ENCODE results near the gene THBS2.
"Not testable (repeated sequence)": the region's sequence is repeated elsewhere in the genome, so short reads cannot be mapped to it uniquely, and the experiment has no call there.

The THBS2 gene

GRCh38 chr6:169263374-169263773 is 9.7 kb upstream of the THBS2 start:
- Histone ChIP-seq H3K27me3 (ENCODE audit: control insufficient read depth, insufficient read depth, low read length) (no peaks in the 10 kb centered on the region), H3K9ac (ENCODE audit: low read length) (no peak overlapping the region), H3K4me1 (ENCODE audit: control insufficient read depth, insufficient read depth, low read length) (no peaks in the 10 kb centered on the region), H3K36me3 (ENCODE audit: control insufficient read depth, insufficient read depth, low read length) (no peaks in the 10 kb centered on the region), H3K4me3 (ENCODE audit: low read depth, low read length) (no peak overlapping the region), H3K9me3 (ENCODE audit: control insufficient read depth, insufficient read depth, low read depth, low read length) (peaks cover 3% of the 10 kb centered on the region; the same call in 1 of the 2 replicates), H3K27ac (ENCODE audit: low read depth, low read length) (no peak overlapping the region)

DNA sequence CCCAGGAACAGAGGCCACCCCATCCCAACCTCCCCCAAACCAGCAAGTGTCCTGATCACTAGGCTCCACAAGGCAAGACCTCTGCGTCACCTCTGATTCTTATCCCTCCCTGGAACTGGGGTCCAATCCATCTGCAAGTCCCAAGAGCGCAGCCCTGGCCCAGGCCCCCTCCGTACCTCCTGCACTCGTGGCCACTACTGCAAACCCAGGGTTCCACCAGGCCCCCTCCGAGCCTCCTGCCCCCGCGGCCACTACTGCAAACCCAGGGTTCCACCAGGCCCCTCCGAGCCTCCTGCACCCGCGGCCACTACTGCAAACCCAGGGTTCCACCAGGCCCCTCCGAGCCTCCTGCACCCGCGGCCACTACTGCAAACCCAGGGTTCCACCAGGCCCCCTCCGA is 9.0 kb upstream of the THBS2 start:
- H3K9ac ChIP-seq (ENCODE audit: low read length); H3K9me3 ChIP-seq (ENCODE audit: control insufficient read depth, insufficient read depth, low read depth, low read length); H3K27ac ChIP-seq (ENCODE audit: low read depth, low read length); H3K27me3 ChIP-seq (ENCODE audit: control insufficient read depth, insufficient read depth, low read length); H3K36me3 ChIP-seq (ENCODE audit: control insufficient read depth, insufficient read depth, low read length); H3K4me3 ChIP-seq (ENCODE audit: low read depth, low read length); H3K4me1 ChIP-seq (ENCODE audit: control insufficient read depth, insufficient read depth, low read length): not testable (repeated sequence)

DNA sequence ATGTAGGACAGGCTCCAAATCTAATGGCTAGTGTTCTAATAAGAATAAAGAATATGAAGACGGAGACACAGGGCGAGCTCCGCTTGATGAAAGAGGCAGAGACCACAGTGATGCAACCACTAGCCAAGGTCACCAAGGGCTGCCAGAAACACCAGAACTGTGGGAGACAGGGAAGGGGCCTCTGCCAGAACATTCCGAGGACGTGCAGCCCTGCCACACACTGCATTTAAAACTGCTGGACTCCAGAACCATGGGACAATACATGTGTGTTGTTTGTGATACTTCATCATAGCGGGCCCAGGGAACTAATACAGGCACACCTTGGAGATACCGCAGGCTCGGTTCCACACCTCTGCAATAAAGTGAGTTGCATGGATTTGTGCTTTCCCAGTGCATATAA is 2.9 kb upstream of the THBS2 start:
- Histone ChIP-seq H3K4me1 (ENCODE audit: control insufficient read depth, insufficient read depth, low read length) (peaks cover 33% of the 10 kb centered on the region), H3K27me3 (ENCODE audit: control insufficient read depth, insufficient read depth, low read length) (peaks cover 44% of the 10 kb centered on the region), H3K27ac (ENCODE audit: low read depth, low read length) (no peak overlapping the region), H3K36me3 (ENCODE audit: control insufficient read depth, insufficient read depth, low read length) (no peaks in the 10 kb centered on the region), H3K4me3 (ENCODE audit: low read depth, low read length) (no peak overlapping the region), H3K9me3 (ENCODE audit: control insufficient read depth, insufficient read depth, low read depth, low read length) (no peaks in the 10 kb centered on the region; the same call in 1 of the 2 replicates), H3K9ac (ENCODE audit: low read length) (no peak overlapping the region)

DNA sequence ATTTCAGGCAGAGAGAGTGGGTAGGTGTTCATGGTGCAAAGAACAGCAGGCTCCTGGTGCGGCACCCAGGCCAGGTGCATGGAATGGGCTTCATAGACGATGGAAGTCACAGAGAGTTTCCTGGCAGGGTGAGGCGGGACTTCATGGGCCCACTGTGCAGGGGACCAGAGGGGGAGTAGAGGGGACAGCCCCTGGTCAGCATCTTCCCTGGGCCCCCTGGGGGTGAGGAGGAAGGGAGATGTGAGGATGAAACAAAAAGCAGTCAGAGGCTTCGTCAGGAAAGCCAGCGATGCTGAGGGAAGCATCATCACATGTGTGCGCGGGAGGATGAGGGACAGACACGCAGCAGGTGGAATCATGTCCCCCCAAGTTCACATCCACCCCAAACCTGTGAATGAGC is 2.4 kb upstream of the THBS2 start:
- Histone ChIP-seq H3K36me3 (ENCODE audit: control insufficient read depth, insufficient read depth, low read length) (no peaks in the 10 kb centered on the region), H3K27ac (ENCODE audit: low read depth, low read length) (no peak overlapping the region), H3K9ac (ENCODE audit: low read length) (no peak overlapping the region), H3K4me1 (ENCODE audit: control insufficient read depth, insufficient read depth, low read length) (peaks cover 35% of the 10 kb centered on the region), H3K4me3 (ENCODE audit: low read depth, low read length) (no peak overlapping the region), H3K9me3 (ENCODE audit: control insufficient read depth, insufficient read depth, low read depth, low read length) (no peaks in the 10 kb centered on the region; the same call in 1 of the 2 replicates), H3K27me3 (ENCODE audit: control insufficient read depth, insufficient read depth, low read length) (peaks cover 44% of the 10 kb centered on the region)

GRCh38 chr6:169255643-169256042 is 2.0 kb upstream of the THBS2 start:
- Histone ChIP-seq H3K9me3 (ENCODE audit: control insufficient read depth, insufficient read depth, low read depth, low read length) (no peaks in the 10 kb centered on the region; the same call in 1 of the 2 replicates), H3K36me3 (ENCODE audit: control insufficient read depth, insufficient read depth, low read length) (no peaks in the 10 kb centered on the region), H3K9ac (ENCODE audit: low read length) (no peak overlapping the region), H3K4me3 (ENCODE audit: low read depth, low read length) (no peak overlapping the region), H3K27ac (ENCODE audit: low read depth, low read length) (no peak overlapping the region), H3K4me1 (ENCODE audit: control insufficient read depth, insufficient read depth, low read length) (peaks cover 39% of the 10 kb centered on the region), H3K27me3 (ENCODE audit: control insufficient read depth, insufficient read depth, low read length) (peaks cover 44% of the 10 kb centered on the region)

DNA sequence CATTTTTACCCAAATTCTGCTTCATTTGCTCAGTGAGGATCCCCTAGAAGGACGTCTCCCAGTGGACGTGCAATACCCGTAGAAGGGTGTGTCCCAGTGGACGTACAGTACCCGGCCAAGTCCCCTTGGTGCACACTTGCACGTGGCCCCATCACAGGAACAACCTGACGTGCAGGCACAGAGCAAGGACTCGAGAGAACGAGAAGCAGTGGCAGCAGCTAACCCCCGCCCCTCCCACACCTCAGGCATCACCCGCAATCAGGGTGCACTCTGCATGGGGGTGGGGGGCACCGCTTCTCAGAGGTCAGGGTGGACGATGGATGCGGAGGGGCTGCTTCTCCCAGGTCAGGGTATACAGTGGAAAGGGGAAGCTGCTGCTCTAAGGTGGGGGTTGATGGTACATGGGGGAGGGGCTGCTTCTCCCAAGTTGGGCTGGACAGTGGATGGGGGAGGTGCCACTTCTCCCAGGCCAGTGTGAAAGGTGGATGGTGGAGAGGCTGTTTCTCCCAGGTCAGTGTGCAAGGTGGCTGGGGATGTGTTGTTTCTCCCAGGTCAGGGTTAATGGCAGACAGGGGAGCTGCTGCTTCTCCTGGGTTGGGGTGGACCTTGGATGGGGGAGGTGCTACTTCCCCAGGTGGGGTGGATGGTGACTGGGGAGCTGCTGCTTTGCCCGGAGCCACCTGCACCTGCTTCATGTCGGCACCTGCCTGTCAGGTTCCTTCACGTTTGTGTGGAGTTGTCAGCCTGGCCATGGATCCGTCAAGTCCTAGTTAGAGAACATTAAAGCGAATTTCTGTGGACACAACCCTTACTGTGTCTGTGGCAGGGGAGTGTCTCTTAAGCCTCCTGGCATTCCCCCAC is 1.0 kb upstream of the THBS2 start:
- H3K9me3 ChIP-seq (ENCODE audit: control insufficient read depth, insufficient read depth, low read depth, low read length), result no peaks in the 10 kb centered on the region; the same call in 1 of the 2 replicates
- peaks cover 44% of the 10 kb centered on the region for H3K27me3 ChIP-seq (ENCODE audit: control insufficient read depth, insufficient read depth, low read length)
- no peak overlapping the region for H3K9ac ChIP-seq (ENCODE audit: low read length)
- no peak overlapping the region for H3K27ac ChIP-seq (ENCODE audit: low read depth, low read length)
- H3K4me1 ChIP-seq (ENCODE audit: control insufficient read depth, insufficient read depth, low read length), result peaks cover 41% of the 10 kb centered on the region
- no peaks in the 10 kb centered on the region for H3K36me3 ChIP-seq (ENCODE audit: control insufficient read depth, insufficient read depth, low read length)
- no peak overlapping the region for H3K4me3 ChIP-seq (ENCODE audit: low read depth, low read length)

DNA sequence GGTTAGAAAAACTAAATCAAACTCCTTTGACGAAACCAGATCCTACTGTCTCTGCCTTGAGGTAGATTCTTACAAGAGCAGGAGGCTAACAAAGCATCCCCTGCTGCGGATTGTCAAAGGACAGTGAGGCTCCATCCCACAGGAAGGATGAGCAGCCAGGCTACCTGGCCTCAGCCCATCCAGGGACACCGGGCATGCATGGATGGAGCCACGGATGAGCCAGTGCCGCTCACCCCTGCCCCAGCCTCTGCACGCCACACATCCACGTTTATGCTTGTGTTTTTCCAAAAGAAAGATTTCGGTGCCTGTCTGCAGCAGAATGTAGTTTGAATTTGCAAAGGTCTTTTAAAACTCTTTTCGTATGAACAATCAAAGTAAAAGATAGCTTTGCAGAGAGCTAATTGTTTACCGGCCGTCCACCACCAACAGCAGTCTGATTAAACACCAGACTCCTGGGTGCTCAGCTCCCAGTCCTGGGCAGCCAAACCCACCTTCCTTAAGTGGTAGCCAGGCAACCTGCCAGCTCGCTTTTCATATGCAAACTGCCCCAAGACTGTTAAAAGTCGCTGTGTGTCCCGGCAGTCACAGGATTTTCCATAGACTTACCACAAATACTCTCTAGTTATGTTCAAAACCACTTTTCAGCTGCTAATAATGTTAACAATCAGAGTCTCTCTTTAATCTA is 999 bp downstream of the THBS2 start:
- Histone ChIP-seq H3K27me3 (ENCODE audit: control insufficient read depth, insufficient read depth, low read length) (peaks cover 44% of the 10 kb centered on the region), H3K4me3 (ENCODE audit: low read depth, low read length) (peak overlapping the region; percentile 56), H3K4me1 (ENCODE audit: control insufficient read depth, insufficient read depth, low read length) (peaks cover 41% of the 10 kb centered on the region), H3K36me3 (ENCODE audit: control insufficient read depth, insufficient read depth, low read length) (peaks cover 11% of the 10 kb centered on the region), H3K27ac (ENCODE audit: low read depth, low read length) (no peak overlapping the region), H3K9me3 (ENCODE audit: control insufficient read depth, insufficient read depth, low read depth, low read length) (peaks cover 3% of the 10 kb centered on the region), H3K9ac (ENCODE audit: low read length) (peak overlapping the region; percentile 61)

DNA sequence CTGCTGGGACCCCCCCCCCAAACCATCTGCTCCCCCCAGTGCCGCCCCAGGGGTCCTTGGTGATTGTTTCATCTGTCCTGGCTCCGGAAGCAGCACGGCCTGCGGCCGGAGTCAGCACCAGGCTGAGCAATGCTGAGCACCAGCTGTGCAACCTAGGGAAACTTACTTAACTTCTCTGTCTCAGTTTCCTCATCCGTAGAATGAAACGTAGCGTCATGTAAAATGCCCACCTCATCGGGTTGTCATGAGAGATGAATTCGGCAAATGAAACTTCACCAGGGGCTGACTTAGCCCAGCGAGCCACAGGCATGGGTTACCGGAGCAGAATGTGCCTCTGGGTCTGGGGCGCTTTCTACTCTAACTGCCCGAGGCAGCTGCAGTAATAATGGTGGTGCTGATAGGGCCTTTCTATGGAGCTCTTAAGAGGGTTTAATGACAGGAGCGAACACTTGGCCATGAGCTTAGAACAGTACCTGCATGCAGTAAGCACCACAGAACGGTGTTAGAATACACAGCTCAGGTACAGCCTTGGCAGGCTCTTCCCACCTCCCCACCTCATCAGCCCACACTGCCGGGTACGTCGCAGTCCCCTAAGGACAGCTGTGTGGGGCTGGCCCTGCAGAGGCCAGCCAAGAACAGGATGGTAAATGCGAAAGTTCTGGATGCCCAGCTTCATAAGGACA is 1.7 kb downstream of the THBS2 start:
- peak overlapping the region; percentile 56 for H3K4me3 ChIP-seq (ENCODE audit: low read depth, low read length)
- H3K36me3 ChIP-seq (ENCODE audit: control insufficient read depth, insufficient read depth, low read length), result peaks cover 18% of the 10 kb centered on the region
- peaks cover 41% of the 10 kb centered on the region for H3K4me1 ChIP-seq (ENCODE audit: control insufficient read depth, insufficient read depth, low read length)
- H3K27me3 ChIP-seq (ENCODE audit: control insufficient read depth, insufficient read depth, low read length), result peaks cover 42% of the 10 kb centered on the region
- H3K9me3 ChIP-seq (ENCODE audit: control insufficient read depth, insufficient read depth, low read depth, low read length), result peaks cover 4% of the 10 kb centered on the region; the same call in 1 of the 2 replicates
- H3K9ac ChIP-seq (ENCODE audit: low read length), result peak overlapping the region; percentile 61
- no peak overlapping the region for H3K27ac ChIP-seq (ENCODE audit: low read depth, low read length)

DNA sequence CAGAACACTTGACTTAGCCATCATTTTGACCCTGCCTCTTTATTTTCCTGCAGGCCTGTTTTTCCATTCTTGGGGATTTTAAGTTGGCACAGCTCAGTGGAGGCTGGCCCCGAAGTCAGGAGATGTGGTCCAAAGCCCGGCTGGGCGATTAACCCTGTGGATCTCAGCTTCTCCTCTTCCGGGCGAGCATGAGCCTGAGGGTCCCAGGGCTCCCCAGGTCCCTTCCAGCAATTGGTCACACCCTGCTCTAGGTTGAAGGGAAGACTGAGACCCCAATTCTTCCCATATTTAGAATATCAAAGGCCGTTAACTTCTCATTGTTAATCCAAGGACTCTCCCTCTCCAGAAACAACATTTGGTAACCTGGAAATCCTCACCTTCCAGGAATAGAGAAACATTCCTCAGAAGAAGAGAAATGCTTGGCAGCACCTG is 2.3 kb downstream of the THBS2 start:
- peaks cover 4% of the 10 kb centered on the region; the same call in 1 of the 2 replicates for H3K9me3 ChIP-seq (ENCODE audit: control insufficient read depth, insufficient read depth, low read depth, low read length)
- no peak overlapping the region for H3K4me3 ChIP-seq (ENCODE audit: low read depth, low read length)
- H3K27ac ChIP-seq (ENCODE audit: low read depth, low read length), result no peak overlapping the region
- H3K27me3 ChIP-seq (ENCODE audit: control insufficient read depth, insufficient read depth, low read length), result peaks cover 41% of the 10 kb centered on the region
- H3K36me3 ChIP-seq (ENCODE audit: control insufficient read depth, insufficient read depth, low read length), result peaks cover 21% of the 10 kb centered on the region
- peaks cover 41% of the 10 kb centered on the region for H3K4me1 ChIP-seq (ENCODE audit: control insufficient read depth, insufficient read depth, low read length)
- no peak overlapping the region for H3K9ac ChIP-seq (ENCODE audit: low read length)

GRCh38 chr6:169250660-169251059 is 3.0 kb downstream of the THBS2 start:
- Histone ChIP-seq H3K4me3 (ENCODE audit: low read depth, low read length) (no peak overlapping the region), H3K9ac (ENCODE audit: low read length) (no peak overlapping the region), H3K27ac (ENCODE audit: low read depth, low read length) (no peak overlapping the region), H3K36me3 (ENCODE audit: control insufficient read depth, insufficient read depth, low read length) (peaks cover 21% of the 10 kb centered on the region), H3K27me3 (ENCODE audit: control insufficient read depth, insufficient read depth, low read length) (peaks cover 37% of the 10 kb centered on the region), H3K4me1 (ENCODE audit: control insufficient read depth, insufficient read depth, low read length) (peaks cover 41% of the 10 kb centered on the region), H3K9me3 (ENCODE audit: control insufficient read depth, insufficient read depth, low read depth, low read length) (peaks cover 4% of the 10 kb centered on the region; the same call in 1 of the 2 replicates)

Measured in HUES6 (cell line).